Fibroblast of the conjunctiva (primary cell): ENCODE data around the gene MEGF6.

Experiments used
- DNase-seq: peaks from one replicate; pipeline ENCODE4 v3.0.0-alpha.2; 2010; ENCODE audit warnings: low read depth

Gene MEGF6

GRCh38 chr1:3469849-3470649, 141.3 kb downstream of the MEGF6 start:
- no peak for DNase-seq

- no peak for DNase-seq
Observed at GRCh38 chr1:3469104-3469848, 142.0 kb downstream of the MEGF6 start.

GRCh38 chr1:3468236-3469103, 142.8 kb downstream of the MEGF6 start:
- no peak for DNase-seq

- no peak for DNase-seq
Observed at GRCh38 chr1:3467096-3468036, 143.9 kb downstream of the MEGF6 start.

- DNase-seq: no peak
Observed at GRCh38 chr1:3466366-3467075, 144.8 kb downstream of the MEGF6 start.

- DNase-seq: no peak
Observed at GRCh38 chr1:3465935-3466321, 145.4 kb downstream of the MEGF6 start.

GRCh38 chr1:3465091-3465934, 146.0 kb downstream of the MEGF6 start:
- DNase-seq: no peak

GRCh38 chr1:3464649-3465025, 146.7 kb downstream of the MEGF6 start:
- DNase-seq: no peak

- no peak for DNase-seq
Observed at GRCh38 chr1:3463891-3464648, 147.2 kb downstream of the MEGF6 start.

- no peak for DNase-seq
Observed at GRCh38 chr1:3463408-3463863, 147.9 kb downstream of the MEGF6 start.

- no peak for DNase-seq
Observed at GRCh38 chr1:3463013-3463385, 148.3 kb downstream of the MEGF6 start.

GRCh38 chr1:3462356-3463012, 148.8 kb downstream of the MEGF6 start:
- no peak for DNase-seq

GRCh38 chr1:3461934-3462275, 149.4 kb downstream of the MEGF6 start:
- no peak for DNase-seq

GRCh38 chr1:3461238-3461933, 149.9 kb downstream of the MEGF6 start:
- no peak for DNase-seq

GRCh38 chr1:3460672-3461131, 150.6 kb downstream of the MEGF6 start:
- no peak for DNase-seq

- DNase-seq: no peak
Observed at GRCh38 chr1:3459940-3460671, 151.2 kb downstream of the MEGF6 start.
